ENCODE results near the gene ATG9A.
A peak's percentile ranks its signal among the peaks of the same experiment; 100 is the strongest.

The ATG9A gene

GRCh38 chr2:219230059-219230540 is 664 bp upstream of the ATG9A start (continued):
- TF ChIP-seq, protein P1, sequence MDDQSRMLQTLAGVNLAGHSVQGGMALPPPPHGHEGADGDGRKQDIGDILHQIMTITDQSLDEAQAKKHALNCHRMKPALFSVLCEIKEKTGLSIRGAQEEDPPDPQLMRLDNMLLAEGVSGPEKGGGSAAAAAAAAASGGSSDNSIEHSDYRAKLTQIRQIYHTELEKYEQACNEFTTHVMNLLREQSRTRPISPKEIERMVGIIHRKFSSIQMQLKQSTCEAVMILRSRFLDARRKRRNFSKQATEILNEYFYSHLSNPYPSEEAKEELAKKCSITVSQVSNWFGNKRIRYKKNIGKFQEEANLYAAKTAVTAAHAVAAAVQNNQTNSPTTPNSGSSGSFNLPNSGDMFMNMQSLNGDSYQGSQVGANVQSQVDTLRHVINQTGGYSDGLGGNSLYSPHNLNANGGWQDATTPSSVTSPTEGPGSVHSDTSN (CRISPR knock-in tag; IDR thresholded peaks at IDR 0.05): no peak
- TF ChIP-seq PRDM1 (tag by site-specific recombination; IDR thresholded peaks at IDR 0.05) (no peak), ZNF10 (tag by site-specific recombination; IDR thresholded peaks at IDR 0.05) (no peak), YY1 (tag by site-specific recombination; IDR thresholded peaks at IDR 0.05) (no peak), ZEB2 (tag by site-specific recombination; IDR thresholded peaks at IDR 0.05) (0 out of 2 replicates have a peak, but pooled peaks have one; percentile 11), ZNF560 (tag by site-specific recombination; IDR thresholded peaks at IDR 0.05; ENCODE audit: borderline replicate concordance) (no peak), MEIS1 (CRISPR knock-in tag; IDR thresholded peaks at IDR 0.05; ENCODE audit: borderline replicate concordance) (no peak), PATZ1 (tag by site-specific recombination; IDR thresholded peaks at IDR 0.05) (0 out of 2 replicates have a peak, but pooled peaks have one; percentile 13)
- TF ChIP-seq, protein P2, sequence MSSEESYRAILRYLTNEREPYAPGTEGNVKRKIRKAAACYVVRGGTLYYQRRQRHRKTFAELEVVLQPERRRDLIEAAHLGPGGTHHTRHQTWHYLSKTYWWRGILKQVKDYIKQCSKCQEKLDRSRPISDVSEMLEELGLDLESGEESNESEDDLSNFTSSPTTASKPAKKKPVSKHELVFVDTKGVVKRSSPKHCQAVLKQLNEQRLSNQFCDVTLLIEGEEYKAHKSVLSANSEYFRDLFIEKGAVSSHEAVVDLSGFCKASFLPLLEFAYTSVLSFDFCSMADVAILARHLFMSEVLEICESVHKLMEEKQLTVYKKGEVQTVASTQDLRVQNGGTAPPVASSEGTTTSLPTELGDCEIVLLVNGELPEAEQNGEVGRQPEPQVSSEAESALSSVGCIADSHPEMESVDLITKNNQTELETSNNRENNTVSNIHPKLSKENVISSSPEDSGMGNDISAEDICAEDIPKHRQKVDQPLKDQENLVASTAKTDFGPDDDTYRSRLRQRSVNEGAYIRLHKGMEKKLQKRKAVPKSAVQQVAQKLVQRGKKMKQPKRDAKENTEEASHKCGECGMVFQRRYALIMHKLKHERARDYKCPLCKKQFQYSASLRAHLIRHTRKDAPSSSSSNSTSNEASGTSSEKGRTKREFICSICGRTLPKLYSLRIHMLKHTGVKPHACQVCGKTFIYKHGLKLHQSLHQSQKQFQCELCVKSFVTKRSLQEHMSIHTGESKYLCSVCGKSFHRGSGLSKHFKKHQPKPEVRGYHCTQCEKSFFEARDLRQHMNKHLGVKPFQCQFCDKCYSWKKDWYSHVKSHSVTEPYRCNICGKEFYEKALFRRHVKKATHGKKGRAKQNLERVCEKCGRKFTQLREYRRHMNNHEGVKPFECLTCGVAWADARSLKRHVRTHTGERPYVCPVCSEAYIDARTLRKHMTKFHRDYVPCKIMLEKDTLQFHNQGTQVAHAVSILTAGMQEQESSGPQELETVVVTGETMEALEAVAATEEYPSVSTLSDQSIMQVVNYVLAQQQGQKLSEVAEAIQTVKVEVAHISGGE (tag by site-specific recombination; conservative IDR thresholded peaks at IDR 0.05; ENCODE audit: low read depth): peak; percentile 17; the same call in 1 of the 2 replicates

DNA sequence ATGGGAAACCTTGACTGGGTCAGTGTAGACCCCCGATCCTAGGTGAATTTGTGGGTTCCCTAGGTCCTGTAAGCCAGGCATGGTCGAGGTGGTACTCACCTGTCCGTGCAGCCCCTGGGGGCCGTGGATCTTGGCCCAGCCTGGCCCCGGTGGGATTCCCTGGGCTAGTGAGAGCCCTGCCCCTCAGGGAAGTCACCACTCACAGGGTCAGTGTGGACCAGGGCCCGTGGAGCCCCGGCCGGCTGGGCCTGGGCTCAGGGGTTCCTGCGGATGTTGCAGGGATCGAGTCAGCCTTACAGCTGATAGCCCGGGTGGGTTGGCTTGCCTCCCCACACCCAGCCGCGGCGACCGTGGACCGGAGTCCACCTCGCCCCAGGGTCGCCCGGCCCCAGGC is 528 bp downstream of the ATG9A start:
- TF ChIP-seq ZNF335 (tag by site-specific recombination; conservative IDR thresholded peaks at IDR 0.05) (no peak), ZBTB10 (tag by site-specific recombination; IDR thresholded peaks at IDR 0.05) (0 out of 2 replicates have a peak, but pooled peaks have one; percentile 17), ZXDB (tag by site-specific recombination; IDR thresholded peaks at IDR 0.05) (peak; percentile 72; the same call in 1 of the 2 replicates)
- Histone ChIP-seq H3K27ac (ENCODE audit: extremely low read depth, low read depth, low read length) (peak overlapping the region; percentile 81; the same call in 1 of the 2 replicates), H3K36me3 (ENCODE audit: control insufficient read depth in 2 of 2, insufficient read depth in 1 of 2, low read length in 2 of 2) (peaks cover 17 to 65% of the 10 kb centered on the region in 2 experiments), H3K9me3 (ENCODE audit: control insufficient read depth, insufficient read depth, low read depth, low read length) (no peaks in the 10 kb centered on the region), H3K4me3 (ENCODE audit: low read depth, low read length) (peak overlapping the region; percentile 83), H3K4me1 (ENCODE audit: control insufficient read depth, insufficient read depth, low read length) (peaks cover 4% of the 10 kb centered on the region; the same call in 1 of the 2 replicates)
- ChIA-PET CTCF (interaction anchor here (1.7 to 9.1 kb wide), 3 partner anchors 11 to 68 kb away, joined by 5 to 65 read pairs (median 8); no protein-coding TSS in a partner anchor), POLR2A (interaction anchor here (0.5 to 2.8 kb wide), 10 partner anchors 8 to 66 kb away, joined by 3 to 16 read pairs (median 8); partner anchors contain the start of genes ABCB6, DNAJB2, GLB1L and SLC23A3)

All from HEK293 (cell line).